ENCODE measurements around the gene HSD17B8. TPM values are rescaled to one million over a fixed set of nuclear protein-coding genes. Genes with fewer than 3 reads are reported as not detected.
A peak's percentile ranks its signal among the peaks of the same experiment; 100 is the strongest.

Gene HSD17B8
- polyA plus RNA-seq, 1 donor (not counting 4 experiments of a cell fraction or from before 2014, with no cell fraction given) = 18.6 TPM

- H3K4me3 ChIP-seq (ENCODE audit: control insufficient read depth in 2 of 3, extremely low read depth in 1 of 3, insufficient read depth in 2 of 3, low read depth in 1 of 3, low read length in 3 of 3) = no peak overlapping the region
- H4K20me1 ChIP-seq (ENCODE audit: control insufficient read depth, extremely low read depth, insufficient read depth, low read length) = no peaks in the 10 kb centered on the region
- TF ChIP-seq CTCF (optimal IDR thresholded peaks at IDR 0.05 in 1 of 3, IDR thresholded peaks at IDR 0.05 in 1 of 3, conservative IDR thresholded peaks at IDR 0.05 in 1 of 3; ENCODE audit: extremely low read depth in 1 of 3, insufficient read depth in 2 of 3, low read length in 3 of 3) (no peak), EZH2 (IDR thresholded peaks at IDR 0.05; ENCODE audit: low read length) (no peak)
- DNase-seq (ENCODE audit: low read depth, low spot score) (no peak), FAIRE-seq (no peak)
- H3K27me3 ChIP-seq (ENCODE audit: control insufficient read depth, extremely low read depth, insufficient read depth, low read length) = no peaks in the 10 kb centered on the region
- no peak overlapping the region for H3K9ac ChIP-seq (ENCODE audit: control insufficient read depth, extremely low read depth, insufficient read depth, low read length)
- H3K27ac ChIP-seq (ENCODE audit: control insufficient read depth, insufficient read depth, low read length) = no peak overlapping the region
- dilution Hi-C loops (cut with MboI; ENCODE audit: extremely low pct_ligation_motif_present, low sequenced_read_pairs) = no loop called here
- peaks cover 2% of the 10 kb centered on the region in 2 experiments for H3K36me3 ChIP-seq (ENCODE audit: control insufficient read depth in 2 of 2, extremely low read depth in 1 of 2, insufficient read depth in 2 of 2, low read length in 2 of 2)
- peaks cover 28% of the 10 kb centered on the region for H3K4me1 ChIP-seq (ENCODE audit: control insufficient read depth, extremely low read depth, insufficient read depth, low read length)
- no peak overlapping the region for H3K4me2 ChIP-seq (ENCODE audit: control insufficient read depth, extremely low read depth, insufficient read depth, low read depth, low read length)
- H2AFZ ChIP-seq (ENCODE audit: control insufficient read depth, low read length) = no peak overlapping the region
- no peaks in the 10 kb centered on the region for H3K9me3 ChIP-seq (ENCODE audit: control insufficient read depth, low read depth, low read length)
- H3K9me1 ChIP-seq (ENCODE audit: control insufficient read depth, extremely low read depth, insufficient read depth, low read length) = no peaks in the 10 kb centered on the region
- H3K79me2 ChIP-seq (ENCODE audit: control insufficient read depth, insufficient read depth, low read length) = no peaks in the 10 kb centered on the region
Measured at GRCh38 chr6:33216117-33216649, 11.7 kb downstream of the HSD17B8 start.

- H3K27me3 ChIP-seq (ENCODE audit: control insufficient read depth, extremely low read depth, insufficient read depth, low read length) = no peaks in the 10 kb centered on the region
- dilution Hi-C loops (cut with MboI; ENCODE audit: extremely low pct_ligation_motif_present, low sequenced_read_pairs) = no loop called here
- no peak overlapping the region for H3K9ac ChIP-seq (ENCODE audit: control insufficient read depth, extremely low read depth, insufficient read depth, low read length)
- peak overlapping the region; percentile 10 for H3K4me2 ChIP-seq (ENCODE audit: control insufficient read depth, extremely low read depth, insufficient read depth, low read depth, low read length)
- H3K36me3 ChIP-seq (ENCODE audit: control insufficient read depth in 2 of 2, extremely low read depth in 1 of 2, insufficient read depth in 2 of 2, low read length in 2 of 2) = no peaks in the 10 kb centered on the region
- H3K79me2 ChIP-seq (ENCODE audit: control insufficient read depth, insufficient read depth, low read length) = no peaks in the 10 kb centered on the region
- H3K4me3 ChIP-seq (ENCODE audit: control insufficient read depth in 2 of 3, extremely low read depth in 1 of 3, insufficient read depth in 2 of 3, low read depth in 1 of 3, low read length in 3 of 3) = no peak overlapping the region
- no peaks in the 10 kb centered on the region for H4K20me1 ChIP-seq (ENCODE audit: control insufficient read depth, extremely low read depth, insufficient read depth, low read length)
- DNase-seq (ENCODE audit: low read depth, low spot score) (no peak), FAIRE-seq (no peak)
- no peaks in the 10 kb centered on the region for H3K9me3 ChIP-seq (ENCODE audit: control insufficient read depth, low read depth, low read length)
- H2AFZ ChIP-seq (ENCODE audit: control insufficient read depth, low read length) = no peak overlapping the region
- no peak overlapping the region for H3K27ac ChIP-seq (ENCODE audit: control insufficient read depth, insufficient read depth, low read length)
- H3K4me1 ChIP-seq (ENCODE audit: control insufficient read depth, extremely low read depth, insufficient read depth, low read length) = peaks cover 28% of the 10 kb centered on the region
- H3K9me1 ChIP-seq (ENCODE audit: control insufficient read depth, extremely low read depth, insufficient read depth, low read length) = no peaks in the 10 kb centered on the region
- no peak for TF ChIP-seq EZH2 (IDR thresholded peaks at IDR 0.05; ENCODE audit: low read length)
- TF ChIP-seq CTCF (optimal IDR thresholded peaks at IDR 0.05 in 1 of 3, IDR thresholded peaks at IDR 0.05 in 1 of 3, conservative IDR thresholded peaks at IDR 0.05 in 1 of 3; ENCODE audit: extremely low read depth in 1 of 3, insufficient read depth in 2 of 3, low read length in 3 of 3) = no peak
Measured at GRCh38 chr6:33217246-33217645, 12.8 kb downstream of the HSD17B8 start.

Measured in keratinocyte (primary cell).